GM12878 (cell line): Measurements from ENCODE around the gene MILR1. TPM values are rescaled to one million over a fixed set of nuclear protein-coding genes. Genes with fewer than 3 reads are reported as not detected.
A peak's percentile ranks its signal among the peaks of the same experiment; 100 is the strongest.

Source experiments
- ATAC-seq: fragments of 200-7000 bp; cut with Tn5 transposase; 3 replicates; pipeline ENCODE4 v1.9.1; 2020; ENCODE audit warnings: mild to moderate bottlenecking, moderate library complexity
- BruUV-seq: library from RNA; stranded (reverse); fragments of 400-500 nt; replicated peaks from 2 replicates; lab custom pipeline; 2021; lab: Mats Ljungman, UMichigan
- CTCF ChIA-PET: fragments of 300-600 bp; sonication (Branson Sonifier 250); formaldehyde crosslinking; extraction: SDS; loops from one replicate; lab custom pipeline; 2021; ENCODE audit warnings: inconsistent platforms; lab: Yijun Ruan, JAX
- POLR2A ChIA-PET: fragments of 350-600 bp; formaldehyde crosslinking; extraction: SDS; loops from one replicate; lab custom pipeline; 2021; ENCODE audit warnings: inconsistent platforms; lab: Charles Lee
- RAD21 ChIA-PET: fragments of 300-600 bp; sonication (Branson Sonifier 250); formaldehyde crosslinking; loops from one replicate; lab custom pipeline; 2023; ENCODE audit warnings: antibody characterized with exemption; ENCODE audit not compliant: unreplicated experiment; lab: Charles Lee
- SMC1A ChIA-PET: fragments of 300-600 bp; sonication (Branson Sonifier 250); formaldehyde crosslinking; loops from one replicate; lab custom pipeline; 2023; ENCODE audit not compliant: unreplicated experiment, uncharacterized antibody; lab: Charles Lee
- DNase-seq: peaks from one replicate; pipeline ENCODE4 v3.0.0-alpha.2; 2011; ENCODE audit warnings: low read depth, low spot score
- FAIRE-seq: peaks from 3 replicates; lab custom pipeline; 2011; peaks lifted over from hg19 to GRCh38; lab: Jason Lieb, UNC
- H2AFZ ChIP-seq: 2 replicates; pipeline ENCODE4 v1.6.0; 2011; ENCODE audit warnings: low read depth, low read length, control low read depth; ENCODE audit not compliant: control insufficient read depth
- H3K27ac ChIP-seq: 2 replicates; pipeline ENCODE4 v1.5.1; 2011; ENCODE audit warnings: control low read depth; ENCODE audit not compliant: control insufficient read depth, insufficient read depth
- H3K27me3 ChIP-seq, 2 experiments: replicated peaks in 1 of 2; 2 replicates each; pipeline versions ENCODE4 v1.6.0 to v1.6.1; 2011; ENCODE audit warnings: low read length in 1 of 2; ENCODE audit not compliant: control insufficient read depth in 2 of 2, insufficient read depth in 2 of 2
- H3K36me3 ChIP-seq, 2 experiments: 2 replicates each; pipeline ENCODE4 v1.5.1; 2011; ENCODE audit warnings: low read length in 1 of 2; ENCODE audit not compliant: control insufficient read depth in 2 of 2, insufficient read depth in 2 of 2
- H3K4me1 ChIP-seq: 2 replicates; pipeline ENCODE4 v1.6.1; 2011; ENCODE audit warnings: mild to moderate bottlenecking, low read length, moderate library complexity, mixed read lengths; ENCODE audit not compliant: control insufficient read depth, insufficient read depth
- H3K4me2 ChIP-seq: 2 replicates; pipeline ENCODE4 v1.6.0; 2011; ENCODE audit warnings: control low read depth; ENCODE audit not compliant: control insufficient read depth, insufficient read depth
- H3K4me3 ChIP-seq: fragments of 200-600 bp; sonication (generic); 2 replicates; pipeline ENCODE4 v1.5.1; 2016
- H3K79me2 ChIP-seq: 2 replicates; pipeline ENCODE4 v1.6.0; 2011; ENCODE audit warnings: low read length; ENCODE audit not compliant: control insufficient read depth, insufficient read depth
- H3K9ac ChIP-seq: 2 replicates; pipeline ENCODE4 v1.8.0; 2011; ENCODE audit warnings: low read length, control low read depth, mixed read lengths; ENCODE audit not compliant: control insufficient read depth, insufficient read depth
- H3K9me3 ChIP-seq: replicated peaks from 3 replicates; pipeline ENCODE4 v1.5.1; 2011; ENCODE audit warnings: mild to moderate bottlenecking, low read length; ENCODE audit not compliant: control insufficient read depth, insufficient read depth
- H4K20me1 ChIP-seq: 2 replicates; pipeline ENCODE4 v1.6.0; 2011; ENCODE audit not compliant: control insufficient read depth, insufficient read depth
- NFIC ChIP-seq: IDR thresholded peaks from 2 replicates; pipeline ENCODE4 v1.6.1; 2012; ENCODE audit warnings: low read depth, mild to moderate bottlenecking, inconsistent platforms, low read length, moderate library complexity
- NRF1 ChIP-seq: conservative IDR thresholded peaks from 2 replicates; pipeline ENCODE4 v1.6.1; 2011; ENCODE audit warnings: mild to moderate bottlenecking, low read depth, low read length, improper control_type of control experiment
- REST ChIP-seq: IDR thresholded peaks from 2 replicates; pipeline ENCODE4 v1.6.1; 2012; ENCODE audit warnings: mild to moderate bottlenecking, low read depth, low read length
- SKIL ChIP-seq: fragments of 450-650 bp; IDR thresholded peaks from 2 replicates; pipeline ENCODE4 v1.6.1; 2017; ENCODE audit warnings: mild to moderate bottlenecking, low read depth, inconsistent platforms; ENCODE audit not compliant: poor library complexity, severe bottlenecking
- SMAD1 ChIP-seq: fragments of 450-650 bp; IDR thresholded peaks from 2 replicates; pipeline ENCODE4 v1.6.1; 2018; ENCODE audit warnings: mild to moderate bottlenecking, low read depth; ENCODE audit not compliant: partially characterized antibody
- WGBS: methylation state at CpG from one replicate; pipeline ENCODE4 v1.1.6; 2016; ENCODE audit warnings: low lambda C conversion rate; ENCODE audit not compliant: insufficient replicate concordance, insufficient coverage; ENCODE audit errors: missing lambda C conversion rate; 5-methylcytosine and 5-hydroxymethylcytosine counted together
- in situ Hi-C: fragments of 300-500 bp; cut with MboI; formaldehyde crosslinking; loops from 9 replicates; pipeline ENCODE4 v1.14.3; 2018; ENCODE audit warnings: mixed read lengths
- intact Hi-C: fragments of 100-400 bp; cut with micrococcal nuclease; formaldehyde crosslinking; loops from one replicate; pipeline ENCODE4 v1.14.2; 2022; ENCODE audit not compliant: unreplicated experiment
- polyA plus RNA-seq, 11 experiments: library from polyadenylated mRNA; depleted of rRNA in 4 of 11; unstranded in 6 of 11; stranded (reverse) in 5 of 11; fragments of >200 nt; fragmentation: Nextera tagmentation in 4 of 11; fragmentation: Illumina TruSeq in 1 of 11; extraction: Ambion mirVana in 4 of 11; extraction: Trizol in 1 of 11; gene quantifications; 1 replicate in 1 of 11; 2 replicates in 10 of 11; pipeline versions ENCODE4 v1.2.1 to v1.2.3, GENCODE V29; 2011 to 2016; ENCODE audit warnings: inconsistent platforms in 2 of 11, missing spikeins in 2 of 11, low read depth in 1 of 11
- total RNA-seq, 4 experiments: library from RNA; depleted of rRNA in 3 of 4; stranded (reverse); fragments of >200 nt in 3 of 4; fragmentation: Illumina TruSeq in 1 of 4; extraction: Trizol in 1 of 4; gene quantifications; 2 replicates each; pipeline versions ENCODE4 v1.2.1 to v1.2.3, GENCODE V29; 2013 to 2021
- TF ChIP-seq, protein P1 (sequence below): fragments of 450-650 bp; IDR thresholded peaks from 2 replicates; pipeline ENCODE4 v1.6.1; 2018; ENCODE audit warnings: borderline replicate concordance, mild to moderate bottlenecking; ENCODE audit not compliant: partially characterized antibody

MILR1 gene
- total and polyA plus RNA-seq, 10 of the 15 experiments (the other 5 are each of a cell fraction or from before 2014, with no cell fraction given), result 2.0 to 47.2 (median 17.2) TPM

GRCh38 chr17:64484380-64484779 lies 35.5 kb downstream of the MILR1 start:
- no peaks in the 10 kb centered on the region for H4K20me1 ChIP-seq
- no peak for ATAC-seq
- H3K9me3 ChIP-seq, result no peaks in the 10 kb centered on the region
- ChIA-PET CTCF (interaction anchor here (0.9 to 5.2 kb wide), 4 partner anchors 8 to 165 kb away, joined by 3 to 27 read pairs (median 4); no protein-coding TSS in a partner anchor), POLR2A (no interaction called here), RAD21 (interaction anchor here (0.7 kb wide), 1 partner anchor 66 kb away, joined by 3 read pairs; no protein-coding TSS in a partner anchor), SMC1A (interaction anchor here (0.6 to 1.8 kb wide), 3 partner anchors 57 to 63 kb away, joined by 3 to 6 read pairs (median 3); no protein-coding TSS in a partner anchor)
- H3K36me3 ChIP-seq, result peaks cover 2 to 15% of the 10 kb centered on the region in 2 experiments; a peak in 3 of 4 replicates
- FAIRE-seq, result peak; percentile 13
- intact Hi-C loops, result no loop called here
- no peaks in the 10 kb centered on the region for H3K27me3 ChIP-seq
- WGBS, result 97% methylated on average over 3 of the region's 3 CpGs
- in situ Hi-C loops, result no loop called here
- no TSS peak for BruUV-seq
- H3K4me3 ChIP-seq, result no peak overlapping the region
- TF ChIP-seq NRF1, result no peak
- no peak for TF ChIP-seq SMAD1
- TF ChIP-seq SKIL, result no peak
- H3K4me1 ChIP-seq, result no peaks in the 10 kb centered on the region
- H3K9ac ChIP-seq, result no peak overlapping the region
- no peak overlapping the region for H2AFZ ChIP-seq
- H3K4me2 ChIP-seq, result no peak overlapping the region
- no peak for DNase-seq
- no peaks in the 10 kb centered on the region for H3K79me2 ChIP-seq
- no peak overlapping the region for H3K27ac ChIP-seq

DNA sequence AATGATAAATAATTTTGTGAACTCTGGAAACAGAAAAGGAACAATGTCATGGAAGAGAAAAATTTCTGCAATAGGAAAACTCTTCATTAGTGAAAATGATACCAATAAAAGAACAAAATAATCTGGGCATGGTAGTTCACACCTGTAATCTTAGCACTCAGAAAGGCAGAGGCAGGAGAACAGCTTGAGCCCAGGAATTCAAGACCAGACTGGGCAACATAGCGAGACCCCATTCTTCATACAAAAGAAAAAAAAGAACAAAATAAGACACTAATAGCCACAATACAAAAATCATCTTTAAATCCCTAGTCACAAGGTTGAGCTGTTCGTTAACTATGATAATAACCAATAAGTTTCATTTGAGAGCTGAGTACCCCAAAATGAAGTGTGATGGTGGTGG lies 39.4 kb downstream of the MILR1 start:
- in situ Hi-C loops (no loop called here), intact Hi-C loops (no loop called here)
- Histone ChIP-seq H3K9me3 (no peaks in the 10 kb centered on the region), H3K27me3 (no peaks in the 10 kb centered on the region), H2AFZ (no peak overlapping the region), H3K4me3 (no peak overlapping the region), H3K9ac (no peak overlapping the region), H3K4me1 (no peaks in the 10 kb centered on the region), H3K36me3 (peaks cover 0 to 18% of the 10 kb centered on the region in 2 experiments; a peak in 3 of 4 replicates), H4K20me1 (no peaks in the 10 kb centered on the region), H3K4me2 (no peak overlapping the region), H3K27ac (no peak overlapping the region), H3K79me2 (0 out of 2 replicates have a peak, but pooled peaks cover 2% of the 10 kb centered on the region)
- CTCF ChIA-PET, result interaction anchor here (0.6 to 17.7 kb wide), 2 partner anchors 68 to 100 kb away, joined by 3 to 350 read pairs; no protein-coding TSS in a partner anchor
- FAIRE-seq (no peak), ATAC-seq (no peak), DNase-seq (no peak)
- RAD21 ChIA-PET, result interaction anchor here (9.9 kb wide), 1 partner anchor 68 kb away, joined by 174 read pairs; no protein-coding TSS in a partner anchor
- SMC1A ChIA-PET, result interaction anchor here (0.6 kb wide), 1 partner anchor 67 kb away, joined by 3 read pairs; no protein-coding TSS in a partner anchor
- 96% methylated on average over 2 of the region's 2 CpGs for WGBS
- POLR2A ChIA-PET, result no interaction called here
- BruUV-seq, result TSS peak; percentile 8
- TF ChIP-seq REST (no peak), NFIC (no peak)
- TF ChIP-seq, protein P1, sequence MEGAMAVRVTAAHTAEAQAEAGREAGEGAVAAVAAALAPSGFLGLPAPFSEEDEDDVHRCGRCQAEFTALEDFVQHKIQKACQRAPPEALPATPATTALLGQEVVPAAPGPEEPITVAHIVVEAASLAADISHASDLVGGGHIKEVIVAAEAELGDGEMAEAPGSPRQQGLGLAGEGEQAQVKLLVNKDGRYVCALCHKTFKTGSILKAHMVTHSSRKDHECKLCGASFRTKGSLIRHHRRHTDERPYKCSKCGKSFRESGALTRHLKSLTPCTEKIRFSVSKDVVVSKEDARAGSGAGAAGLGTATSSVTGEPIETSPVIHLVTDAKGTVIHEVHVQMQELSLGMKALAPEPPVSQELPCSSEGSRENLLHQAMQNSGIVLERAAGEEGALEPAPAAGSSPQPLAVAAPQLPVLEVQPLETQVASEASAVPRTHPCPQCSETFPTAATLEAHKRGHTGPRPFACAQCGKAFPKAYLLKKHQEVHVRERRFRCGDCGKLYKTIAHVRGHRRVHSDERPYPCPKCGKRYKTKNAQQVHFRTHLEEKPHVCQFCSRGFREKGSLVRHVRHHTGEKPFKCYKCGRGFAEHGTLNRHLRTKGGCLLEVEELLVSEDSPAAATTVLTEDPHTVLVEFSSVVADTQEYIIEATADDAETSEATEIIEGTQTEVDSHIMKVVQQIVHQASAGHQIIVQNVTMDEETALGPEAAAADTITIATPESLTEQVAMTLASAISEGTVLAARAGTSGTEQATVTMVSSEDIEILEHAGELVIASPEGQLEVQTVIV, result no peak
